Vagina (tissue), 2 donors: ENCODE results near the gene GLP1R. TPM values are rescaled to one million over a fixed set of nuclear protein-coding genes. Genes with fewer than 3 reads are reported as not detected.
A peak's percentile ranks its signal among the peaks of the same experiment; 100 is the strongest.

ENCODE experiments used
- DNase-seq, 2 donors: peaks; one replicate each; pipeline ENCODE4 v3.0.0-alpha.2; 2017; ENCODE audit errors: extremely low spot score in 2 of 2
- H3K27ac ChIP-seq: fragments of 200-600 bp; sonication (generic); one replicate; pipeline ENCODE4 v1.5.1; 2019
- H3K27me3 ChIP-seq: fragments of 200-600 bp; sonication (generic); one replicate; pipeline ENCODE4 v1.5.1; 2019
- H3K36me3 ChIP-seq, 2 donors: fragments of 200-600 bp; sonication (generic); one replicate each; pipeline ENCODE4 v1.5.1; 2017 to 2019
- H3K4me1 ChIP-seq: fragments of 200-600 bp; sonication (generic); one replicate; pipeline ENCODE4 v1.5.1; 2019
- H3K4me3 ChIP-seq, 2 donors: fragments of 200-600 bp; sonication (generic); 1 replicate in 1 of 2; 2 replicates in 1 of 2; pipeline ENCODE4 v1.5.1; 2016 to 2019
- H3K9me3 ChIP-seq: fragments of 200-600 bp; sonication (generic); one replicate; pipeline ENCODE4 v1.5.1; 2019
- CTCF ChIP-seq, 3 experiments: fragments of 450-650 bp in 2 of 3; fragments of 200-600 bp in 1 of 3; sonication (generic) in 1 of 3; IDR thresholded peaks; one replicate each; pipeline ENCODE4 v1.5.1; 2017 to 2019; ENCODE audit warnings: antibody characterized with exemption in 3 of 3, mild to moderate bottlenecking in 2 of 3, moderate library complexity in 2 of 3
- POLR2A ChIP-seq, 2 donors: fragments of 450-650 bp; IDR thresholded peaks; one replicate each; pipeline ENCODE4 v1.6.1; 2017; ENCODE audit warnings: antibody characterized with exemption in 2 of 2, mild to moderate bottlenecking in 2 of 2, moderate library complexity in 2 of 2
- POLR2AphosphoS5 ChIP-seq, 2 donors: sonication (generic); formaldehyde crosslinking; IDR thresholded peaks; one replicate each; pipeline ENCODE4 v1.9.0; 2017; ENCODE audit warnings: antibody characterized with exemption in 2 of 2, mild to moderate bottlenecking in 2 of 2, low read depth in 1 of 2; ENCODE audit not compliant: insufficient read depth in 1 of 2
- intact Hi-C: fragments of 100-400 bp; cut with DNase I; formaldehyde crosslinking; loops from one replicate; pipeline ENCODE4 v1.15.1; 2023
- total RNA-seq: library from RNA; depleted of rRNA; stranded (reverse); fragments of >200 nt; gene quantifications from one replicate; pipeline ENCODE4 v1.2.3, GENCODE V29; 2016

Gene GLP1R
- total RNA-seq, 1 donor from 2014 or later: not detected

- Histone ChIP-seq H3K36me3 (no peaks in the 10 kb centered on the region), H3K27ac (no peak overlapping the region), H3K9me3 (no peaks in the 10 kb centered on the region), H3K27me3 (no peaks in the 10 kb centered on the region), H3K4me3 (no peak overlapping the region), H3K4me1 (no peaks in the 10 kb centered on the region)
- DNase-seq: no peak
- no peak for TF ChIP-seq POLR2A (IDR thresholded peaks at IDR 0.05)
- TF ChIP-seq POLR2AphosphoS5 (IDR thresholded peaks at IDR 0.05; ENCODE audit: insufficient read depth in 1 of 2, low read depth in 1 of 2): no peak
- peak in 1 of 3 experiments; percentile 8 for TF ChIP-seq CTCF (IDR thresholded peaks at IDR 0.05)
- intact Hi-C loops: no loop called here
These were observed 19.2 kb upstream of the GLP1R start for GRCh38 chr6:39029156-39030011.

GRCh38 chr6:39035681-39036080, 12.9 kb upstream of the GLP1R start:
- Histone ChIP-seq H3K4me3 (no peak overlapping the region), H3K27ac (no peak overlapping the region), H3K9me3 (no peaks in the 10 kb centered on the region), H3K4me1 (no peaks in the 10 kb centered on the region), H3K27me3 (no peaks in the 10 kb centered on the region), H3K36me3 (no peaks in the 10 kb centered on the region)
- TF ChIP-seq POLR2A (IDR thresholded peaks at IDR 0.05): no peak
- TF ChIP-seq CTCF (IDR thresholded peaks at IDR 0.05): no peak
- no peak for TF ChIP-seq POLR2AphosphoS5 (IDR thresholded peaks at IDR 0.05; ENCODE audit: insufficient read depth in 1 of 2, low read depth in 1 of 2)
- intact Hi-C loops: no loop called here
- no peak for DNase-seq

GRCh38 chr6:39037082-39037508, 11.5 kb upstream of the GLP1R start:
- Histone ChIP-seq H3K27me3 (no peaks in the 10 kb centered on the region), H3K36me3 (no peaks in the 10 kb centered on the region), H3K4me1 (no peaks in the 10 kb centered on the region), H3K27ac (no peak overlapping the region), H3K4me3 (no peak overlapping the region), H3K9me3 (no peaks in the 10 kb centered on the region)
- no peak for DNase-seq
- TF ChIP-seq POLR2A (IDR thresholded peaks at IDR 0.05) (no peak), POLR2AphosphoS5 (IDR thresholded peaks at IDR 0.05; ENCODE audit: insufficient read depth in 1 of 2, low read depth in 1 of 2) (no peak), CTCF (IDR thresholded peaks at IDR 0.05) (no peak)
- intact Hi-C loops: no loop called here

- Histone ChIP-seq H3K9me3 (no peaks in the 10 kb centered on the region), H3K27me3 (no peaks in the 10 kb centered on the region), H3K27ac (no peak overlapping the region), H3K36me3 (no peaks in the 10 kb centered on the region), H3K4me3 (no peak overlapping the region), H3K4me1 (no peaks in the 10 kb centered on the region)
- no peak for TF ChIP-seq POLR2AphosphoS5 (IDR thresholded peaks at IDR 0.05; ENCODE audit: insufficient read depth in 1 of 2, low read depth in 1 of 2)
- no peak for TF ChIP-seq CTCF (IDR thresholded peaks at IDR 0.05)
- no peak for TF ChIP-seq POLR2A (IDR thresholded peaks at IDR 0.05)
- intact Hi-C loops: no loop called here
- no peak for DNase-seq
These were observed 10.9 kb upstream of the GLP1R start for GRCh38 chr6:39037707-39038106.

- intact Hi-C loops: no loop called here
- Histone ChIP-seq H3K4me1 (no peaks in the 10 kb centered on the region), H3K4me3 (no peak overlapping the region), H3K27ac (no peak overlapping the region), H3K27me3 (no peaks in the 10 kb centered on the region), H3K36me3 (no peaks in the 10 kb centered on the region), H3K9me3 (no peaks in the 10 kb centered on the region)
- DNase-seq: no peak
- TF ChIP-seq POLR2A (IDR thresholded peaks at IDR 0.05) (no peak), CTCF (IDR thresholded peaks at IDR 0.05) (no peak), POLR2AphosphoS5 (IDR thresholded peaks at IDR 0.05; ENCODE audit: insufficient read depth in 1 of 2, low read depth in 1 of 2) (no peak)
These were observed 8.4 kb upstream of the GLP1R start for GRCh38 chr6:39040080-39040673.
